GM23338 (cell line): ENCODE measurements around the gene IL13RA2. TPM values are rescaled to one million over a fixed set of nuclear protein-coding genes. Genes with fewer than 3 reads are reported as not detected.

ENCODE experiments used
- ATAC-seq: fragments of 200-7000 bp; cut with Tn5 transposase; 3 replicates; pipeline ENCODE4 v1.9.1; 2020
- DNase-seq: peaks from one replicate; pipeline ENCODE4 v3.0.0-alpha.2; 2015; ENCODE audit warnings: low spot score
- H2AFZ ChIP-seq: fragments of 200-600 bp; sonication (generic); 2 replicates; pipeline ENCODE4 v1.8.0; 2016; ENCODE audit warnings: antibody characterized with exemption, mild to moderate bottlenecking, moderate library complexity
- H3F3A ChIP-seq: fragments of 200-600 bp; sonication (generic); replicated peaks from 2 replicates; pipeline ENCODE4 v1.8.0; 2017; ENCODE audit warnings: antibody characterized with exemption, mixed run types, low read depth
- H3K27ac ChIP-seq: fragments of 200-600 bp; sonication (generic); 2 replicates; pipeline ENCODE4 v1.6.1; 2016; ENCODE audit warnings: low read depth
- H3K27me3 ChIP-seq: fragments of 200-600 bp; sonication (generic); 2 replicates; pipeline ENCODE4 v1.8.0; 2016; ENCODE audit warnings: mild to moderate bottlenecking, mixed run types, moderate library complexity; ENCODE audit not compliant: insufficient read depth
- H3K36me3 ChIP-seq: fragments of 200-600 bp; sonication (generic); 2 replicates; pipeline ENCODE4 v1.8.0; 2016; ENCODE audit warnings: mild to moderate bottlenecking; ENCODE audit not compliant: insufficient read depth
- H3K4me1 ChIP-seq: fragments of 200-600 bp; sonication (generic); 2 replicates; pipeline ENCODE4 v1.8.0; 2016; ENCODE audit warnings: mild to moderate bottlenecking, moderate library complexity; ENCODE audit not compliant: insufficient read depth
- H3K4me2 ChIP-seq: fragments of 200-600 bp; sonication (generic); 2 replicates; pipeline ENCODE4 v1.7.1; 2017; ENCODE audit warnings: mixed run types
- H3K4me3 ChIP-seq: fragments of 200-600 bp; sonication (generic); 2 replicates; pipeline ENCODE4 v1.6.1; 2016; ENCODE audit warnings: mixed run types
- H3K79me2 ChIP-seq: fragments of 200-600 bp; sonication (generic); replicated peaks from 2 replicates; pipeline ENCODE4 v1.8.0; 2017; ENCODE audit warnings: mild to moderate bottlenecking; ENCODE audit not compliant: insufficient read depth
- H3K9me2 ChIP-seq: fragments of 200-600 bp; sonication (generic); 2 replicates; pipeline ENCODE4 v1.8.0; 2017; ENCODE audit not compliant: insufficient read depth
- H4K20me1 ChIP-seq: fragments of 200-600 bp; sonication (generic); replicated peaks from 2 replicates; pipeline ENCODE4 v1.8.0; 2017; ENCODE audit warnings: mild to moderate bottlenecking; ENCODE audit not compliant: insufficient read depth
- H3K27ac Mint-ChIP-seq: 2 replicates; pipeline ENCODE4 v1.8.0; 2020; ENCODE audit warnings: inconsistent platforms, mild to moderate bottlenecking, moderate library complexity, mixed read lengths
- H3K27me3 Mint-ChIP-seq: 3 replicates; pipeline ENCODE4 v1.8.0; 2022; ENCODE audit warnings: low read depth, mild to moderate bottlenecking, moderate library complexity, mixed read lengths, inconsistent platforms; ENCODE audit not compliant: insufficient read depth, poor library complexity
- H3K36me3 Mint-ChIP-seq: 3 replicates; pipeline ENCODE4 v1.8.0; 2021; ENCODE audit warnings: low read depth, mild to moderate bottlenecking, inconsistent platforms, moderate library complexity, mixed read lengths
- H3K4me1 Mint-ChIP-seq: 3 replicates; pipeline ENCODE4 v1.8.0; 2020; ENCODE audit warnings: mild to moderate bottlenecking, inconsistent platforms, mixed read lengths
- H3K4me3 Mint-ChIP-seq: 3 replicates; pipeline ENCODE4 v1.8.0; 2021; ENCODE audit warnings: moderate library complexity, mild to moderate bottlenecking, inconsistent platforms, mixed read lengths
- H3K9me3 Mint-ChIP-seq: 3 replicates; pipeline ENCODE4 v1.8.0; 2020; ENCODE audit warnings: moderate library complexity, mild to moderate bottlenecking, inconsistent platforms, mixed read lengths
- ETS1 ChIP-seq: IDR thresholded peaks from 2 replicates; pipeline ENCODE4 v1.6.1; 2016; ENCODE audit warnings: antibody characterized with exemption
- JUNB ChIP-seq: IDR thresholded peaks from one replicate; pipeline ENCODE4 v1.6.1; 2016; ENCODE audit warnings: antibody characterized with exemption; ENCODE audit not compliant: unreplicated experiment
- NANOG ChIP-seq: IDR thresholded peaks from 2 replicates; pipeline ENCODE4 v1.6.1; 2016; ENCODE audit warnings: antibody characterized with exemption, borderline replicate concordance
- POLR2AphosphoS5 ChIP-seq: IDR thresholded peaks from 2 replicates; pipeline ENCODE4 v1.6.1; 2016; ENCODE audit warnings: antibody characterized with exemption, low read depth
- REST ChIP-seq: IDR thresholded peaks from one replicate; pipeline ENCODE4 v1.6.1; 2018; ENCODE audit warnings: antibody characterized with exemption; ENCODE audit not compliant: unreplicated experiment
- STAT1 ChIP-seq: IDR thresholded peaks from one replicate; pipeline ENCODE4 v1.6.1; 2016; ENCODE audit warnings: antibody characterized with exemption; ENCODE audit not compliant: unreplicated experiment
- ZNF331 ChIP-seq: fragments of 250-450 bp; sonication (Bioruptor Pico); IDR thresholded peaks from 2 replicates; pipeline ENCODE4 v1.5.0; 2020; ENCODE audit warnings: low read depth, mild to moderate bottlenecking, moderate library complexity
- ZNF462 ChIP-seq: fragments of 250-450 bp; sonication (Bioruptor Pico); IDR thresholded peaks from 2 replicates; pipeline ENCODE4 v1.5.0; 2020; ENCODE audit warnings: mild to moderate bottlenecking, moderate library complexity
- polyA plus RNA-seq: library from polyadenylated mRNA; unstranded; fragments of >200 nt; fragmentation: Nextera tagmentation; extraction: Ambion mirVana; gene quantifications from 2 replicates; pipeline ENCODE4 v1.2.1, GENCODE V29; 2016
- total RNA-seq: library from RNA; depleted of rRNA; stranded (reverse); fragments of >200 nt; shearing (Covaris generic); gene quantifications from 2 replicates; pipeline ENCODE4 v1.2.3, GENCODE V29; 2014

IL13RA2 gene
- total and polyA plus RNA-seq, 2 experiments from 2014 or later: not detected

GRCh38 chrX:115054876-115055275 lies 37.5 kb upstream of the IL13RA2 start:
- Mint-ChIP-seq H3K4me1 (no peaks in the 10 kb centered on the region), H3K4me3 (no peak overlapping the region), H3K27ac (no peak overlapping the region)

GRCh38 chrX:115053223-115053622 lies 35.8 kb upstream of the IL13RA2 start:
- ATAC-seq (no peak), DNase-seq (no peak)
- H3K36me3 Mint-ChIP-seq: no peaks in the 10 kb centered on the region
- H3K4me1 Mint-ChIP-seq: no peaks in the 10 kb centered on the region
- H3K4me1 ChIP-seq: no peaks in the 10 kb centered on the region
- H3K79me2 ChIP-seq: no peaks in the 10 kb centered on the region
- no peaks in the 10 kb centered on the region for H4K20me1 ChIP-seq
- H2AFZ ChIP-seq: no peak overlapping the region
- no peaks in the 10 kb centered on the region for H3F3A ChIP-seq
- H3K9me2 ChIP-seq: no peaks in the 10 kb centered on the region
- no peaks in the 10 kb centered on the region for H3K9me3 Mint-ChIP-seq
- no peak overlapping the region for H3K27ac Mint-ChIP-seq
- no peaks in the 10 kb centered on the region for H3K27me3 ChIP-seq
- no peaks in the 10 kb centered on the region for H3K27me3 Mint-ChIP-seq
- H3K4me3 ChIP-seq: no peak overlapping the region
- TF ChIP-seq ZNF331 (no peak), NANOG (no peak), REST (no peak), POLR2AphosphoS5 (no peak), ZNF462 (no peak), STAT1 (no peak), JUNB (no peak)
- H3K36me3 ChIP-seq: no peaks in the 10 kb centered on the region
- no peak overlapping the region for H3K27ac ChIP-seq
- no peak overlapping the region for H3K4me2 ChIP-seq
- H3K4me3 Mint-ChIP-seq: no peak overlapping the region

More at GRCh38 chrX:115054876-115055275, 37.5 kb upstream of the IL13RA2 start:
- H4K20me1 ChIP-seq: no peaks in the 10 kb centered on the region
- no peaks in the 10 kb centered on the region for H3K27me3 ChIP-seq
- H3F3A ChIP-seq: no peaks in the 10 kb centered on the region
- no peak for TF ChIP-seq ETS1
- no peaks in the 10 kb centered on the region for H3K36me3 ChIP-seq
- Mint-ChIP-seq H3K27me3 (no peaks in the 10 kb centered on the region), H3K9me3 (no peaks in the 10 kb centered on the region), H3K36me3 (no peaks in the 10 kb centered on the region)
- H2AFZ ChIP-seq: no peak overlapping the region
- H3K79me2 ChIP-seq: no peaks in the 10 kb centered on the region
- ATAC-seq (no peak), DNase-seq (no peak)
- H3K4me2 ChIP-seq: no peak overlapping the region
- no peak overlapping the region for H3K27ac ChIP-seq
- H3K4me3 ChIP-seq: no peak overlapping the region
- no peaks in the 10 kb centered on the region for H3K4me1 ChIP-seq
- H3K9me2 ChIP-seq: no peaks in the 10 kb centered on the region
